HCT116 (cell line): ENCODE data around the gene ADGRL3.
"Not testable (repeated sequence)": the region's sequence is repeated elsewhere in the genome, so short reads cannot be mapped to it uniquely, and the experiment has no call there.

ENCODE experiments used
- CTCF ChIP-seq, 3 experiments: fragments of 200-600 bp in 1 of 3; sonication (generic) in 1 of 3; IDR thresholded peaks in 2 of 3; conservative IDR thresholded peaks in 1 of 3; 2 replicates each; pipeline ENCODE4 v1.5.1; 2012 to 2017; ENCODE audit warnings: low read depth in 2 of 3, low read length in 2 of 3, antibody characterized with exemption in 1 of 3, borderline replicate concordance in 1 of 3, control low read depth in 1 of 3, mild to moderate bottlenecking in 1 of 3, mixed read lengths in 1 of 3, mixed run types in 1 of 3, moderate library complexity in 1 of 3; ENCODE audit not compliant: insufficient read depth in 1 of 3
- EZH2phosphoT487 ChIP-seq: fragments of 200-600 bp; IDR thresholded peaks from 2 replicates; pipeline ENCODE4 v1.6.1; 2018; ENCODE audit warnings: antibody characterized with exemption, borderline replicate concordance
- POLR2A ChIP-seq: IDR thresholded peaks from 2 replicates; pipeline ENCODE4 v1.7.0; 2011; ENCODE audit warnings: borderline replicate concordance; ENCODE audit not compliant: insufficient read depth, insufficient read length; ENCODE audit errors: extremely low read depth

- not testable (repeated sequence) for TF ChIP-seq CTCF (IDR thresholded peaks at IDR 0.05 in 2 of 3, conservative IDR thresholded peaks at IDR 0.05 in 1 of 3; ENCODE audit: borderline replicate concordance in 1 of 3, insufficient read depth in 1 of 3, low read depth in 2 of 3, low read length in 2 of 3); EZH2phosphoT487; POLR2A
Measured at GRCh38 chr4:61372817-61373216, 172.7 kb downstream of the ADGRL3 start.
